Measurements from ENCODE around the gene BTBD9.

Gene BTBD9

DNA sequence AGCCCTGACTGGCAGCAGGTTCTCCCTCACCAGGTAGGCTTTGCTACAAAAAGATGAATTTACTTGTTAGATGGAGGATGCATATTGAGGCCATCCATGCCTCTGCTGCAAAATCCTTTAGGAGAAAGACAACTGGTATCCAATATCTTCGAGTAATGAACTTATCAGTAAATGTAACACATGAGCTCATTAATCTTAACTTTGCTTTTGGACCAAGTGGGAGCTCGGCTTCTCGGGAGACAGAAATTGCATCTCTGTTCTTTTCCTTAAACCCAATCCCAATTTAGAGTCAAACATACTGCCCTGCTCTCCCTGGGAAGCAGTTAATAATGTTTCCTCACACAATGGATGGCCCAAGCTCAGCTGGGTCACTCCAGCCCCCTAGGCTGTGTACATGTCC is 489.7 kb downstream of the BTBD9 start:
- Histone ChIP-seq H2AK5ac (ENCODE audit: low read length, severe bottlenecking) (no peak overlapping the region), H3K79me1 (replicated peaks; ENCODE audit: low read length, poor library complexity, severe bottlenecking) (peaks cover 49% of the 10 kb centered on the region), H2BK5ac (ENCODE audit: low read depth, low read length, poor library complexity, severe bottlenecking) (no peak overlapping the region), H2AFZ (ENCODE audit: low read depth, low read length) (no peak overlapping the region), H3K4me3 (ENCODE audit: insufficient read depth in 1 of 2, low read depth in 1 of 2, low read length in 2 of 2) (no peak overlapping the region), H4K91ac (ENCODE audit: low read length) (no peak overlapping the region), H3K4me1 (ENCODE audit: control insufficient read depth, insufficient read depth, low read depth, low read length) (peaks cover 25% of the 10 kb centered on the region), H3K4ac (ENCODE audit: low read depth in 1 of 2, low read length in 2 of 2) (no peak overlapping the region), H3K36me3 (ENCODE audit: control insufficient read depth in 1 of 2, insufficient read depth in 2 of 2, low read depth in 1 of 2, low read length in 2 of 2) (peaks cover 35 to 43% of the 10 kb centered on the region in 2 experiments), H3K27ac (ENCODE audit: low read length, poor library complexity, severe bottlenecking) (no peak overlapping the region), H2BK15ac (ENCODE audit: low read depth, poor library complexity, severe bottlenecking) (no peak overlapping the region), H3K23ac (ENCODE audit: low read length in 2 of 2) (no peak overlapping the region), H3K9ac (ENCODE audit: low read length) (no peak overlapping the region), H3K4me2 (ENCODE audit: low read length, poor library complexity, severe bottlenecking) (no peak overlapping the region), H2BK120ac (ENCODE audit: low read depth, low read length) (no peak overlapping the region), H2BK12ac (ENCODE audit: low read length in 2 of 2) (no peak overlapping the region), H3K14ac (ENCODE audit: low read length in 2 of 2) (no peak overlapping the region), H3K27me3 (ENCODE audit: control insufficient read depth in 1 of 2, insufficient read depth in 1 of 2, low read length in 2 of 2) (no peaks in the 10 kb centered on the region), H4K8ac (ENCODE audit: low read length) (no peak overlapping the region), H3K18ac (ENCODE audit: low read depth in 1 of 2, low read length in 2 of 2) (no peak overlapping the region), H3K9me3 (ENCODE audit: control insufficient read depth, low read length) (no peaks in the 10 kb centered on the region)
- WGBS = 98% methylated on average over 3 of the region's 3 CpGs
- no peak for DNase-seq

DNA sequence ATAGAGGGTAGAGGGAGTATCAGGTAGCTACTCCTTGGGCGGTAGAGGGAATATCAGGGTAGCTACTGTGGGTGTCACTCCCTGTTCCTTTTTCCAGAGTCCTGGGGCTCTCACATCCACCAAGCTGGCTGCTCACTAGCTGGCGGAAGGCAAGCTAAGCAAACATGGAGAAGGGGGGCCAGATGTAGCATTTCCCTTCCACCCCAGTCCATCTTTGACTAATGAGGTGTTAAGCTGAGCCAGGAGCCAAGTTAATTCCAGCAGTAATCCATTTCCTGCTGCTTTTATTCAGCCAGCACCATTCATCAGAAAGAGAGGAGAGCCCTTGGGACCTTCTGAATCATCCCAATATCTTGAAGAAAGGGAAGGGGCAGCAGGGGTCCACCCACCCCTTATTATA is 490.2 kb downstream of the BTBD9 start:
- Histone ChIP-seq H3K79me1 (replicated peaks; ENCODE audit: low read length, poor library complexity, severe bottlenecking) (peaks cover 47% of the 10 kb centered on the region), H3K27me3 (ENCODE audit: control insufficient read depth in 1 of 2, insufficient read depth in 1 of 2, low read length in 2 of 2) (no peaks in the 10 kb centered on the region), H2BK120ac (ENCODE audit: low read depth, low read length) (no peak overlapping the region), H3K18ac (ENCODE audit: low read depth in 1 of 2, low read length in 2 of 2) (no peak overlapping the region), H2BK15ac (ENCODE audit: low read depth, poor library complexity, severe bottlenecking) (no peak overlapping the region), H3K4me3 (ENCODE audit: insufficient read depth in 1 of 2, low read depth in 1 of 2, low read length in 2 of 2) (no peak overlapping the region), H4K91ac (ENCODE audit: low read length) (no peak overlapping the region), H3K9ac (ENCODE audit: low read length) (no peak overlapping the region), H3K36me3 (ENCODE audit: control insufficient read depth in 1 of 2, insufficient read depth in 2 of 2, low read depth in 1 of 2, low read length in 2 of 2) (peaks cover 32 to 41% of the 10 kb centered on the region in 2 experiments), H2BK5ac (ENCODE audit: low read depth, low read length, poor library complexity, severe bottlenecking) (no peak overlapping the region), H4K8ac (ENCODE audit: low read length) (no peak overlapping the region), H2AFZ (ENCODE audit: low read depth, low read length) (no peak overlapping the region), H2AK5ac (ENCODE audit: low read length, severe bottlenecking) (no peak overlapping the region), H3K23ac (ENCODE audit: low read length in 2 of 2) (no peak overlapping the region), H3K27ac (ENCODE audit: low read length, poor library complexity, severe bottlenecking) (no peak overlapping the region), H3K14ac (ENCODE audit: low read length in 2 of 2) (no peak overlapping the region), H2BK12ac (ENCODE audit: low read length in 2 of 2) (no peak overlapping the region), H3K4ac (ENCODE audit: low read depth in 1 of 2, low read length in 2 of 2) (no peak overlapping the region), H3K4me1 (ENCODE audit: control insufficient read depth, insufficient read depth, low read depth, low read length) (peaks cover 21% of the 10 kb centered on the region), H3K9me3 (ENCODE audit: control insufficient read depth, low read length) (no peaks in the 10 kb centered on the region), H3K4me2 (ENCODE audit: low read length, poor library complexity, severe bottlenecking) (no peak overlapping the region)
- 97% methylated on average over 2 of the region's 2 CpGs for WGBS
- no peak for DNase-seq

DNA sequence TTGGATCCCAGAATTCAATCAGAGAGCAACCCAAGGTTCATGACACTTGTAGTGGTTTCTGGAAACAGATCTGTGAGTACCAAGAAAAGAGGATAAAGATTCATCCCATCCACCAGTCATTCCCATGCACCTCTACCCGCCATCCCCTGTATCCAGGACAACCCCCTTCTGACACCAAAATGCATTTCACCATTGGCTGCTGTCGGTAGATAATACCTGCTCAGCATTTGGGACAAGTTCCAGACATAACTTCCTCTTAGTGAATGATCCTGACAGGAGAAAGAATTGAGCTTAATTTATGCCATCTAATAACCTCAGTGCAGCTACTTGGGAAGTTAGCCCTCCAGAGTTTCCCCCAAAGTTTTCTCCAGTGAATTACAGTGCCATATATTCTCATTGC is 491.1 kb downstream of the BTBD9 start:
- DNase-seq = no peak
- H3K4ac ChIP-seq (ENCODE audit: low read depth in 1 of 2, low read length in 2 of 2) = no peak overlapping the region
- H2BK12ac ChIP-seq (ENCODE audit: low read length in 2 of 2) = no peak overlapping the region
- H3K14ac ChIP-seq (ENCODE audit: low read length in 2 of 2) = no peak overlapping the region
- H3K36me3 ChIP-seq (ENCODE audit: control insufficient read depth in 1 of 2, insufficient read depth in 2 of 2, low read depth in 1 of 2, low read length in 2 of 2) = peaks cover 26 to 38% of the 10 kb centered on the region in 2 experiments
- H3K4me2 ChIP-seq (ENCODE audit: low read length, poor library complexity, severe bottlenecking) = no peak overlapping the region
- H3K18ac ChIP-seq (ENCODE audit: low read depth in 1 of 2, low read length in 2 of 2) = no peak overlapping the region
- H4K91ac ChIP-seq (ENCODE audit: low read length) = no peak overlapping the region
- no peak overlapping the region for H2AFZ ChIP-seq (ENCODE audit: low read depth, low read length)
- H3K79me1 ChIP-seq (replicated peaks; ENCODE audit: low read length, poor library complexity, severe bottlenecking) = peaks cover 51% of the 10 kb centered on the region
- no peak overlapping the region for H4K8ac ChIP-seq (ENCODE audit: low read length)
- H3K4me1 ChIP-seq (ENCODE audit: control insufficient read depth, insufficient read depth, low read depth, low read length) = peaks cover 21% of the 10 kb centered on the region
- no peak overlapping the region for H2BK120ac ChIP-seq (ENCODE audit: low read depth, low read length)
- H2BK15ac ChIP-seq (ENCODE audit: low read depth, poor library complexity, severe bottlenecking) = no peak overlapping the region
- H3K27me3 ChIP-seq (ENCODE audit: control insufficient read depth in 1 of 2, insufficient read depth in 1 of 2, low read length in 2 of 2) = no peaks in the 10 kb centered on the region
- H2BK5ac ChIP-seq (ENCODE audit: low read depth, low read length, poor library complexity, severe bottlenecking) = no peak overlapping the region
- no peak overlapping the region for H2AK5ac ChIP-seq (ENCODE audit: low read length, severe bottlenecking)
- no peak overlapping the region for H3K9ac ChIP-seq (ENCODE audit: low read length)
- H3K27ac ChIP-seq (ENCODE audit: low read length, poor library complexity, severe bottlenecking) = no peak overlapping the region
- WGBS = 93% methylated on average over 2 of the region's 2 CpGs
- H3K9me3 ChIP-seq (ENCODE audit: control insufficient read depth, low read length) = no peaks in the 10 kb centered on the region
- H3K4me3 ChIP-seq (ENCODE audit: insufficient read depth in 1 of 2, low read depth in 1 of 2, low read length in 2 of 2) = no peak overlapping the region
- H3K23ac ChIP-seq (ENCODE audit: low read length in 2 of 2) = no peak overlapping the region

DNA sequence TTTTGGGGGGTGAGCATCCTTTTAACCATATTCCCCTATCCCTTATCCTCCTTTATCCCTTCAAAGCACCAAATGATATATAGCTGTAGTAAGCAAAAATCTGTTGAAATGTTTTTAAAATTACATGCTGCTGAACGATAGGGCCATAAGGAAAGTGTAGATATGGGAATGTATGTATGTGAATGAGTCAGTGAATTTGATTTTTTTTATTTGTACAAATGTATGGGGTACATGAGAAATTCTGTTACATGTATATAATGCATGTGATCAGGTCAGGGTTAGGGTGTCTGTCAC is 493.0 kb downstream of the BTBD9 start:
- Histone ChIP-seq H3K4me3 (ENCODE audit: insufficient read depth in 1 of 2, low read depth in 1 of 2, low read length in 2 of 2) (no peak overlapping the region), H3K4ac (ENCODE audit: low read depth in 1 of 2, low read length in 2 of 2) (no peak overlapping the region), H2BK5ac (ENCODE audit: low read depth, low read length, poor library complexity, severe bottlenecking) (no peak overlapping the region), H3K9me3 (ENCODE audit: control insufficient read depth, low read length) (no peaks in the 10 kb centered on the region), H3K18ac (ENCODE audit: low read depth in 1 of 2, low read length in 2 of 2) (no peak overlapping the region), H4K8ac (ENCODE audit: low read length) (no peak overlapping the region), H2AK5ac (ENCODE audit: low read length, severe bottlenecking) (no peak overlapping the region), H2BK12ac (ENCODE audit: low read length in 2 of 2) (no peak overlapping the region), H2AFZ (ENCODE audit: low read depth, low read length) (no peak overlapping the region), H3K9ac (ENCODE audit: low read length) (no peak overlapping the region), H3K27me3 (ENCODE audit: control insufficient read depth in 1 of 2, insufficient read depth in 1 of 2, low read length in 2 of 2) (no peaks in the 10 kb centered on the region), H3K4me2 (ENCODE audit: low read length, poor library complexity, severe bottlenecking) (no peak overlapping the region), H4K91ac (ENCODE audit: low read length) (no peak overlapping the region), H3K27ac (ENCODE audit: low read length, poor library complexity, severe bottlenecking) (no peak overlapping the region), H3K79me1 (replicated peaks; ENCODE audit: low read length, poor library complexity, severe bottlenecking) (peaks cover 57% of the 10 kb centered on the region), H2BK15ac (ENCODE audit: low read depth, poor library complexity, severe bottlenecking) (no peak overlapping the region), H3K36me3 (ENCODE audit: control insufficient read depth in 1 of 2, insufficient read depth in 2 of 2, low read depth in 1 of 2, low read length in 2 of 2) (peaks cover 21 to 33% of the 10 kb centered on the region in 2 experiments), H2BK120ac (ENCODE audit: low read depth, low read length) (no peak overlapping the region), H3K14ac (ENCODE audit: low read length in 2 of 2) (no peak overlapping the region), H3K4me1 (ENCODE audit: control insufficient read depth, insufficient read depth, low read depth, low read length) (peaks cover 10% of the 10 kb centered on the region), H3K23ac (ENCODE audit: low read length in 2 of 2) (no peak overlapping the region)
- DNase-seq = no peak
- 86% methylated on average over 1 of the region's 1 CpG for WGBS

All from mesenchymal stem cell (in vitro differentiated cells and primary cell).